GM12891 (cell line): ENCODE results near the gene GPR152. TPM values are rescaled to one million over a fixed set of nuclear protein-coding genes. Genes with fewer than 3 reads are reported as not detected.

Experiments
- DNase-seq: peaks from one replicate; pipeline ENCODE4 v3.0.0; 2011; ENCODE audit warnings: low spot score; ENCODE audit not compliant: insufficient read length
- FAIRE-seq: peaks from 2 replicates; lab custom pipeline; 2011; peaks lifted over from hg19 to GRCh38; lab: Jason Lieb, UNC
- PAX5 ChIP-seq: IDR thresholded peaks from 2 replicates; pipeline ENCODE4 v1.6.1; 2011; ENCODE audit warnings: low read length, moderate library complexity, mild to moderate bottlenecking; ENCODE audit not compliant: insufficient read depth, severe bottlenecking
- POLR2A ChIP-seq: IDR thresholded peaks from 2 replicates; pipeline ENCODE4 v1.6.1; 2011; ENCODE audit warnings: low read depth, low read length, control low read depth
- POLR2AphosphoS5 ChIP-seq: IDR thresholded peaks from 2 replicates; pipeline ENCODE4 v1.6.1; 2011; ENCODE audit warnings: low read depth, low read length, control low read depth
- POU2F2 ChIP-seq: IDR thresholded peaks from 2 replicates; pipeline ENCODE4 v1.6.1; 2011; ENCODE audit warnings: low read depth, mild to moderate bottlenecking, control low read depth, low read length, moderate library complexity
- SPI1 ChIP-seq: IDR thresholded peaks from 2 replicates; pipeline ENCODE4 v1.6.1; 2011; ENCODE audit warnings: low read depth, low read length, control low read depth
- TAF1 ChIP-seq: IDR thresholded peaks from 2 replicates; pipeline ENCODE4 v1.6.1; 2011; ENCODE audit warnings: low read depth, low read length, control low read depth
- polyA plus RNA-seq: library from polyadenylated mRNA; unstranded; fragments of >200 nt; gene quantifications from one replicate; pipeline ENCODE4 v1.2.1, GENCODE V29; 2012; ENCODE audit warnings: low read depth, missing spikeins, inconsistent platforms; ENCODE audit not compliant: missing spikeins

GPR152 gene
- not detected for polyA plus RNA-seq

DNA sequence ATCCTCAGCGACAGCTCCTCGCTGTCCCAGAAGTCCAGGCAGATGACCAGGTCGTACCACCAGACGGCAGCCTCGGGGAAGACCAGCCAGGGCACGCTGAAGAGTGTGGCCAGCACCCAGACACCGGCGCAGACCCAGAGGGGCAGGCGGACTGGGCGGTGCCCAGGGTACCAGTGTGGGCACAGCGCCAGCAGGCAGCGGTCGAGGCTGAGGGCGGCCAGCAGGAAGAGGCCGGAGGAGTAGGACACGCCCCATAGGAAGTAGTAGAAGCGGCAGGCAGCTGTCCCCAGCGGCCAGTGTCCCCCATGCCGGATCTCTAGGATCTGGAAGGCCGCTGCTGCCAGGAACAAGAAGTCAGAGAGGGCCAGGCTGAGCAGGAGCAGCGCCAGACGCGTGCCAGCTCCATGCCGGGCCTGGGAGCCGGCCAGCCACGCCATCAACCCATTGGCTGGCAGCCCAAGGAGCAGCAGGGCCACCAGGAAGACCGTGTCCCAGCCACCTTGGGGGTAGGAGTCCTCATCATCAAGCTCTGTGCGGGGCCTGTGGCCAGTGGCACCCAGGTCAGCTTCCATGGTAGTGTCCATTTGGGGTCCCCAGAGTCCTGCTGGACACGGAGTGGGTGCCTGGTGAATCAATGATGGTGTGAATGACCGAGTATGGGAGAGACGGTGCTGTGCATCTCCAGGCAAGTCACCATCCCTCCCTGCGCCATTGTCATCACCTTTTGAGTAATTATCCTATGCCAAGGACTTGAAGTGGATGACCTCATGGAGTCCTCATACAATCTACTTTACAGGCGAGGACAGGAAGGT lies at the start of gene GPR152:
TSS of gene GPR152 (minus strand) at position 589 of the 812 bp plus-strand sequence. CDS start at position 584, 5 bp downstream.
- TF ChIP-seq POLR2AphosphoS5 (no peak), PAX5 (no peak), SPI1 (no peak), POU2F2 (no peak), TAF1 (no peak)
- DNase-seq: no peak
- no peak for FAIRE-seq

DNA sequence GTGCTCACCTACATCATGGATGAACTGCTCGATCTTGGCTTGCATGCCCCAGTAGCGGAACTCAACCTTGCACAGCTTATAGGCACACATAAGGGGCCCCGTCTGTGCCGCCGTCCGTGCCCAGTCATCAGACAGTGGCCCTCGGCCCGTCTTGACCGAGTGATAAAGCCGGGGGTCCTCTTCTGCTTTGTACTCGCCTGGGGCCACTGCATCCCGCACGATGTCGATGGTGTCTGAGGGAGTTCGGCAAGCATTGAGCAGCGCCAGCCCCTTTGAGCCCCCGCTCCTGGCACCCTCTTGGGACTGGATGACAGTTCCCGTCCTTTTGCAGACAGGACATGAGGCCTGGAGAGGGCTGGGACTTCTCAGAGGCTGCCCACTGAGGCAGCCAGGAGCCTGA lies 49.3 kb upstream of the GPR152 start:
- no peak for FAIRE-seq
- TF ChIP-seq POLR2AphosphoS5 (no peak), SPI1 (no peak), PAX5 (no peak), POU2F2 (no peak), POLR2A (no peak), TAF1 (no peak)
- DNase-seq: no peak

GRCh38 chr11:67500831-67501715 lies 48.5 kb upstream of the GPR152 start:
- DNase-seq (no peak), FAIRE-seq (no peak)
- no peak for TF ChIP-seq SPI1
- no peak for TF ChIP-seq PAX5
- TF ChIP-seq POLR2A: no peak
- no peak for TF ChIP-seq TAF1
- TF ChIP-seq POU2F2: no peak
- TF ChIP-seq POLR2AphosphoS5: no peak

DNA sequence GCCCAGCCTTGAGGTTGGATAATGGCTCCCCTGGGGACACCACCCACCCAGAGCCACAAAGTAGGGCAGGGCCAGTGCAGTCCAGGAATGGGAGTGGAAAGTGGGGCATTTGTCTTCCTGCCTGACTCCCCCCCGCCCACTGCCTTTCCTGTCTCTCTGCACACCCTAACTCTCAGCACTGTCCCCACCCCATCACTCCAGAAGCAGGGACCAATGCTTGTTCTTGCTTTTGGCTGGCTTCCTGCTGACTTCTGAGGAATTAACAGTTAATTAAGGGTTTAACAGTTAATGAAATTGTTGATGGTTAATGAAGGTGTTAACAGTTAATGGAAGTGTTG lies 47.9 kb upstream of the GPR152 start:
- DNase-seq (no peak), FAIRE-seq (no peak)
- TF ChIP-seq POU2F2: no peak
- TF ChIP-seq PAX5: no peak
- no peak for TF ChIP-seq SPI1
- TF ChIP-seq TAF1: no peak
- no peak for TF ChIP-seq POLR2A
- no peak for TF ChIP-seq POLR2AphosphoS5

- TF ChIP-seq POLR2AphosphoS5 (no peak), PAX5 (no peak), TAF1 (no peak), SPI1 (no peak)
- FAIRE-seq (no peak), DNase-seq (no peak)
Observed at GRCh38 chr11:67499808-67500483, 47.4 kb upstream of the GPR152 start.

DNA sequence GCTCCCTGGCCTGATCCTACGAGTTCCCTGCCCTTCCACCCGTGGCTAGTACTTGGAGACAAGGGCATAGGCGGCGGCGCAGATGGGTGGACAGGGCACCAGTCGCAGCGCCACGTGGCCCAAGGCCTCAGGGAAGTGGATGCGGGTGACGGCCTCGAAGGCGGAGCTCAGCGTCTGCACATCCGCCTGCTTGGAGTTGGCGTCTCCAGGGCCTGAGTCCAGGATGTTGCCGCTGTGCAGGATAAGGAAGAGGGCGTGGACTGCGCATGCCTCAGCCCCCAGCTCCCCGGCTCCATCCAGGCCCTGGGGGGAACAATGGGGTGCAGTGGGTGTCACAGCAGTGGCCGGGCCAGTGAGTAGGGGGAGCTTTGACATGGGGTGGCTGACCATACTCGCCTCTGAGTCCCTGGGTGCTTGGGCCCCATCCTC lies 46.0 kb upstream of the GPR152 start:
- TF ChIP-seq POLR2AphosphoS5 (no peak), POLR2A (no peak)
- FAIRE-seq (no peak), DNase-seq (no peak)

DNA sequence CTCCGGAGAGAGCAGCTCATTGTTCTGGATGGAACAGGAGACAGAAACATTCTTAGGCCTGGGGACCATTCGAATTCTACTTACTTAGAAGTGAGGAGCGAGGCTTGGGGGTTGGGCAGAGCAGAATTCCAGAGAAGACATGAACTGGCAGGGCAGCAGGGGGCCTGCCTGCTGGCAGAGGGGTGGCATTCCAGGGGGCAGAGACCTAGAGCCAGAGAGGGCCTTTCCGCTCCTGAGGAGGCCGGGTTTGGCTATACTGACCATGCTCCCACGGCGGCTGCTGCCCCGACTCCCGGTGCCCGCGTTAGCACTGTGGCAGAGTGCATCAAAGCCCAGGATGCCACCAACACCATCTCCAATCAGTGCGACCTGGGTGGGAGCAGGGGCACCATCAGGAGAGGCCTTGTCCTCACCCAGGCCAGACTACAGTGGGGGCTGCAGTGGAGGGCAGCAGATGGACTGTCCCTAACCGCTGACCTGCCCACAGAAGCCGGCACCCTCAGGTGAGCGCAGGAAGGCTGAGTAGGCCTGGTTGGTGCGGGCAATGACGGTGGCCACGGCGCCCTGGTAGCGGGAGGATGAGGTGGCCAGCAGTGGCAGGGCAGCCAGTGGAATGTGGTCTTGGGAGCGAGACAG lies 45.2 kb upstream of the GPR152 start:
- TF ChIP-seq POLR2AphosphoS5 (no peak), PAX5 (no peak), POLR2A (no peak), TAF1 (no peak), SPI1 (no peak), POU2F2 (no peak)
- no peak for DNase-seq
- no peak for FAIRE-seq

DNA sequence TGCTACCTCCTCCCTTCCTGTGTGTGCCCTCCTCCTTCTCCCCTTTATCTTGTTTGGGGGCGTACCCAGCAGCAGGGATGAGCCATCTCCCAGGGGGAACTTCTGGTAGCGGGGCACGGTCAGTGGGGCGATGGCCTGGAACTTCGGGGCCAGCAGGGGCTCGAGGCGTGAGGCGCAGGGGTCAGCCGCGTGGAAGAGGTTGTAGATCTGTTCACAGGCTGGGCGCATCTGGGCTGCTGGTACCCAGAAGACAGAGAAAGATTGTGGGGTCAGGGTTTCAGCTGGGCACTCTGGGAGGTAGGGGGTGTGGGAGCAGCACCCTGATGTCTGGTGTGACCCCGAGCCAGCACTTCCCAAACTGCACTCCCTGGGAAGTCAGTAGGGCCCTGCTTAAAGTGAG lies 43.6 kb upstream of the GPR152 start:
- FAIRE-seq: no peak
- no peak for TF ChIP-seq POU2F2
- TF ChIP-seq SPI1: no peak
- DNase-seq: peak; percentile 16

GRCh38 chr11:67495234-67496005 lies 42.9 kb upstream of the GPR152 start:
- no peak for FAIRE-seq
- no peak for TF ChIP-seq POLR2A
- no peak for TF ChIP-seq POLR2AphosphoS5
- no peak for TF ChIP-seq PAX5
- no peak for TF ChIP-seq POU2F2
- TF ChIP-seq TAF1: no peak
- no peak for TF ChIP-seq SPI1
- peak; percentile 29 for DNase-seq
